Right cardiac atrium (tissue), 5 donors: Measurements from ENCODE around the gene EFTUD2. TPM values are rescaled to one million over a fixed set of nuclear protein-coding genes. Genes with fewer than 3 reads are reported as not detected.
A peak's percentile ranks its signal among the peaks of the same experiment; 100 is the strongest.
"Not testable (repeated sequence)": the region's sequence is repeated elsewhere in the genome, so short reads cannot be mapped to it uniquely, and the experiment has no call there.

Source experiments
- ATAC-seq, 2 donors: fragments of 200-7000 bp; cut with Tn5 transposase; one replicate each; pipeline versions ENCODE4 v1.8.0 to v1.9.1; 2020; ENCODE audit warnings: moderate library complexity in 2 of 2, mild to moderate bottlenecking in 1 of 2
- DNase-seq, 3 donors: peaks; one replicate each; pipeline ENCODE4 v3.0.0-alpha.2; 2020
- H3K27ac ChIP-seq: one replicate; pipeline ENCODE4 v1.5.1; 2013; ENCODE audit warnings: mild to moderate bottlenecking, low read length, control low read depth, moderate library complexity
- H3K27me3 ChIP-seq: one replicate; pipeline ENCODE4 v1.6.1; 2013; ENCODE audit not compliant: control insufficient read depth, insufficient read depth
- H3K4me1 ChIP-seq: one replicate; pipeline ENCODE4 v1.6.1; 2013; ENCODE audit warnings: low read length; ENCODE audit not compliant: control insufficient read depth, insufficient read depth
- H3K4me3 ChIP-seq: one replicate; pipeline ENCODE4 v1.5.1; 2013; ENCODE audit warnings: low read length, control low read depth
- H3K9me3 ChIP-seq: one replicate; pipeline ENCODE4 v1.6.1; 2013; ENCODE audit warnings: low read length; ENCODE audit not compliant: control insufficient read depth
- WGBS: extraction: QIAGEN DNeasy Blood & Tissue Kit; methylation state at CpG from one replicate; pipeline ENCODE4 v1.1.7; 2013; 5-methylcytosine and 5-hydroxymethylcytosine counted together
- intact Hi-C, 4 donors: fragments of 100-400 bp; cut with DNase I; formaldehyde crosslinking; loops; one replicate each; pipeline versions ENCODE4 v1.11.0 to v1.14.0; 2022 to 2023
- polyA plus RNA-seq: library from polyadenylated mRNA; stranded (reverse); fragments of 200-250 nt; gene quantifications from one replicate; pipeline ENCODE4 v1.2.3, GENCODE V29; 2013
- total RNA-seq, 4 donors: library from RNA; stranded (reverse); fragmentation: NEBNext Ultra II Directional; extraction: Animal tissue kit (Norgen Biotek cat#: 25700); gene quantifications; one replicate each; pipeline ENCODE4 v1.2.1, GENCODE V29; 2021
- donor health status: healthy with polysubstance abuse.
- donor health status: DM: no; HTN: yes; CAD: no.
- donor health status: DM: no; HTN: no; CAD: no.
- donor health status: DM: no; HTN: yes; CAD: no; lungs with severe emphysema.
- donor health status: DM: yes; HTN: yes; CAD: no.

EFTUD2 gene
- total and polyA plus RNA-seq, 5 donors = 27.7 to 73.0 (median 58.7) TPM

GRCh38 chr17:44827863-44828262 lies 71.4 kb downstream of the EFTUD2 start:
- ATAC-seq (no peak), DNase-seq (no peak)
- peaks cover 2% of the 10 kb centered on the region for H3K4me1 ChIP-seq
- H3K27ac ChIP-seq = no peak overlapping the region
- no peaks in the 10 kb centered on the region for H3K27me3 ChIP-seq
- 58% methylated on average over 1 of the region's 1 CpG for WGBS
- intact Hi-C loops = no loop called here
- H3K9me3 ChIP-seq = no peaks in the 10 kb centered on the region
- peak overlapping the region; percentile 84 for H3K4me3 ChIP-seq

- no peak for DNase-seq
- no peak for ATAC-seq
- no peak overlapping the region for H3K4me3 ChIP-seq
- H3K27ac ChIP-seq = no peak overlapping the region
- intact Hi-C loops = no loop called here
- peaks cover 2% of the 10 kb centered on the region for H3K4me1 ChIP-seq
- no peaks in the 10 kb centered on the region for H3K27me3 ChIP-seq
- H3K9me3 ChIP-seq = no peaks in the 10 kb centered on the region
- 86% methylated on average over 15 of the region's 15 CpGs for WGBS
Measured at GRCh38 chr17:44826123-44826790, 73.0 kb downstream of the EFTUD2 start.

- intact Hi-C loops, H3K9me3 ChIP-seq, H3K4me3 ChIP-seq, H3K4me1 ChIP-seq, ATAC-seq, H3K27me3 ChIP-seq, DNase-seq, H3K27ac ChIP-seq: not testable (repeated sequence)
- 96% methylated on average over 9 of the region's 9 CpGs for WGBS
Measured at GRCh38 chr17:44825236-44825635, 74.0 kb downstream of the EFTUD2 start.

GRCh38 chr17:44820631-44821212 lies 78.5 kb downstream of the EFTUD2 start:
- no peaks in the 10 kb centered on the region for H3K9me3 ChIP-seq
- H3K4me1 ChIP-seq = peaks cover 2% of the 10 kb centered on the region
- H3K27me3 ChIP-seq = no peaks in the 10 kb centered on the region
- DNase-seq = no peak
- no peak overlapping the region for H3K4me3 ChIP-seq
- WGBS = 36% methylated on average over 7 of the region's 7 CpGs
- H3K27ac ChIP-seq = peak overlapping the region; percentile 52
- intact Hi-C loops = no loop called here
- ATAC-seq = no peak

- H3K9me3 ChIP-seq, H3K4me3 ChIP-seq, H3K27ac ChIP-seq, H3K4me1 ChIP-seq, DNase-seq, H3K27me3 ChIP-seq, intact Hi-C loops, ATAC-seq: not testable (repeated sequence)
- WGBS = 85% methylated on average over 6 of the region's 6 CpGs
Measured at GRCh38 chr17:44818508-44818907, 80.7 kb downstream of the EFTUD2 start.

GRCh38 chr17:44812263-44812662 lies 87.0 kb downstream of the EFTUD2 start:
- intact Hi-C loops = no loop called here
- Histone ChIP-seq H3K27ac (no peak overlapping the region), H3K4me3 (no peak overlapping the region), H3K27me3 (no peaks in the 10 kb centered on the region), H3K9me3 (no peaks in the 10 kb centered on the region), H3K4me1 (peaks cover 2% of the 10 kb centered on the region)
- no peak for DNase-seq
- no peak for ATAC-seq
- 46% methylated on average over 4 of the region's 4 CpGs for WGBS

GRCh38 chr17:44808656-44809388 lies 90.4 kb downstream of the EFTUD2 start:
- H3K4me3 ChIP-seq, DNase-seq, ATAC-seq, intact Hi-C loops, H3K4me1 ChIP-seq, H3K27ac ChIP-seq, H3K27me3 ChIP-seq, H3K9me3 ChIP-seq: not testable (repeated sequence)
- 96% methylated on average over 9 of the region's 9 CpGs for WGBS

- no peak overlapping the region for H3K27ac ChIP-seq
- peaks cover 9% of the 10 kb centered on the region for H3K4me1 ChIP-seq
- 83% methylated on average over 4 of the region's 4 CpGs for WGBS
- no peak for ATAC-seq
- H3K27me3 ChIP-seq = no peaks in the 10 kb centered on the region
- no peaks in the 10 kb centered on the region for H3K9me3 ChIP-seq
- intact Hi-C loops = no loop called here
- DNase-seq = no peak
- no peak overlapping the region for H3K4me3 ChIP-seq
Measured at GRCh38 chr17:44808156-44808555, 91.1 kb downstream of the EFTUD2 start.

GRCh38 chr17:44807817-44808155 lies 91.5 kb downstream of the EFTUD2 start:
- H3K9me3 ChIP-seq = no peaks in the 10 kb centered on the region
- DNase-seq = no peak
- H3K4me1 ChIP-seq = peaks cover 9% of the 10 kb centered on the region
- H3K4me3 ChIP-seq = no peak overlapping the region
- WGBS = 69% methylated on average over 3 of the region's 3 CpGs
- intact Hi-C loops = no loop called here
- H3K27ac ChIP-seq = peak overlapping the region; percentile 37
- ATAC-seq = no peak
- no peaks in the 10 kb centered on the region for H3K27me3 ChIP-seq

GRCh38 chr17:44807093-44807816 lies 92.0 kb downstream of the EFTUD2 start:
- 78% methylated on average over 4 of the region's 4 CpGs for WGBS
- Histone ChIP-seq H3K9me3 (no peaks in the 10 kb centered on the region), H3K4me1 (peaks cover 9% of the 10 kb centered on the region), H3K4me3 (no peak overlapping the region), H3K27ac (peak overlapping the region; percentile 37), H3K27me3 (no peaks in the 10 kb centered on the region)
- DNase-seq = no peak
- intact Hi-C loops = no loop called here
- no peak for ATAC-seq
